ENCODE data around the gene MARCHF3. TPM values are rescaled to one million over a fixed set of nuclear protein-coding genes. Genes with fewer than 3 reads are reported as not detected.

The MARCHF3 gene
- total RNA-seq, 2 experiments from 2014 or later = 5.4 to 7.0 TPM

DNA sequence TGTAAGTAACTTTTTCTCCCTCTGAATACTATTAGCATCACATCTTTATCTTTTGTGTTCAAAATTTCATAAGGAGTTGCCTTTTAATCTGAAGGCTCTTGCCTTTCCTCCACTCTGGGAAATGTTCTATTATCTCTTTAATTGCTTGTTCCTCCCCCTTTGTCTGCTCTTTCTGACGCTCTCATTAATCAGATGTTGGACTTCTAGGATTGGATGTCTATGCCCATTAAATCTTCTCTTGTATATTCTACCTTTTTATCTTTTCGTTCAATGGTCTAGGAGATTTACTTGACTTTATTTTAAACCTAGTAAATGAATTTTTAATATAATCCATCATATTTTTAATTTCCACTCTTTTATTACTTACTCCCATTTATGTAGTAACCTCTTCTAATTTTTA lies 76.7 kb downstream of the MARCHF3 start:
- no peaks in the 10 kb centered on the region; the same call in 1 of the 2 replicates for H3K9me3 ChIP-seq (ENCODE audit: low read length)
- ChIA-PET POLR2A (interaction anchor here (0.7 kb wide), 1 partner anchor 134 kb away, joined by 3 read pairs; no protein-coding TSS in a partner anchor), CTCF (ENCODE audit: unreplicated experiment) (no interaction called here)
- intact Hi-C loops (cut with micrococcal nuclease; ENCODE audit: unreplicated experiment) = no loop called here
- no peaks in the 10 kb centered on the region for H3K9me2 ChIP-seq (ENCODE audit: insufficient read depth, low read length)
- no peak overlapping the region for H3K27ac ChIP-seq (ENCODE audit: low read depth, low read length, poor library complexity, severe bottlenecking)
- H2AFZ ChIP-seq (ENCODE audit: low read length) = no peak overlapping the region
- no TSS peak for BruUV-seq (replicated peaks)
- no peak overlapping the region for H3K4me2 ChIP-seq (ENCODE audit: low read length)
- H4K20me1 ChIP-seq (ENCODE audit: insufficient read depth, low read length) = no peaks in the 10 kb centered on the region
- no peaks in the 10 kb centered on the region for H3K36me3 ChIP-seq (ENCODE audit: insufficient read depth, low read length)
- no peaks in the 10 kb centered on the region for H3K79me2 ChIP-seq (ENCODE audit: insufficient read depth, low read depth, low read length)
- no peak for DNase-seq (ENCODE audit: low spot score)
- H3K4me1 ChIP-seq (ENCODE audit: insufficient read depth, low read length, poor library complexity, severe bottlenecking) = no peaks in the 10 kb centered on the region
- TF ChIP-seq, protein P1, sequence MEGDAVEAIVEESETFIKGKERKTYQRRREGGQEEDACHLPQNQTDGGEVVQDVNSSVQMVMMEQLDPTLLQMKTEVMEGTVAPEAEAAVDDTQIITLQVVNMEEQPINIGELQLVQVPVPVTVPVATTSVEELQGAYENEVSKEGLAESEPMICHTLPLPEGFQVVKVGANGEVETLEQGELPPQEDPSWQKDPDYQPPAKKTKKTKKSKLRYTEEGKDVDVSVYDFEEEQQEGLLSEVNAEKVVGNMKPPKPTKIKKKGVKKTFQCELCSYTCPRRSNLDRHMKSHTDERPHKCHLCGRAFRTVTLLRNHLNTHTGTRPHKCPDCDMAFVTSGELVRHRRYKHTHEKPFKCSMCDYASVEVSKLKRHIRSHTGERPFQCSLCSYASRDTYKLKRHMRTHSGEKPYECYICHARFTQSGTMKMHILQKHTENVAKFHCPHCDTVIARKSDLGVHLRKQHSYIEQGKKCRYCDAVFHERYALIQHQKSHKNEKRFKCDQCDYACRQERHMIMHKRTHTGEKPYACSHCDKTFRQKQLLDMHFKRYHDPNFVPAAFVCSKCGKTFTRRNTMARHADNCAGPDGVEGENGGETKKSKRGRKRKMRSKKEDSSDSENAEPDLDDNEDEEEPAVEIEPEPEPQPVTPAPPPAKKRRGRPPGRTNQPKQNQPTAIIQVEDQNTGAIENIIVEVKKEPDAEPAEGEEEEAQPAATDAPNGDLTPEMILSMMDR (conservative IDR thresholded peaks at IDR 0.05; ENCODE audit: low read length) = no peak
- TF ChIP-seq EZH2phosphoT487 (IDR thresholded peaks at IDR 0.05; ENCODE audit: borderline replicate concordance, low read depth, low read length) = no peak
- no peak overlapping the region for H3K4me3 ChIP-seq (ENCODE audit: low read depth, low read length, poor library complexity, severe bottlenecking)

DNA sequence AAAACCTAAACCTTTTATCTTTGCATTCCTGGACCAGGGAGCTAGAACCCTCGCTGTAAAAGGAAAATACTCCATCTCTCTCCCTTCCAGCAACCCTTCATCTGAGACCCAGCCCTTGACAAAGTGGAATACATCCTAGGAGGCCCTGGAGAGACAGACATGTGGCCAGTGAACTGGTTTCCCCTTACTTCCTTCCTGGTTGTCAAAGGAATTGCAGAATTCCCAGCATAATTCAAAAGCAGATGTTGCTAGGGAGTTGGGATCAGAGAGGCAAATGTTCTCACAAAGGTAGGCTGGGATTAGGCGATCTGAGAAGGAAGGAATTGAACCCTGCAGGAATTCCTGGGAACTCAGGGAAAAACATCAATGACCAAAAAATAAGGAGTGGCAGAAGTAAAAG lies 80.9 kb downstream of the MARCHF3 start:
- ChIA-PET POLR2A (interaction anchor here (0.8 kb wide), 1 partner anchor 14 kb away, joined by 3 read pairs; no protein-coding TSS in a partner anchor), CTCF (ENCODE audit: unreplicated experiment) (no interaction called here)
- peaks cover 8% of the 10 kb centered on the region for H3K4me1 ChIP-seq (ENCODE audit: insufficient read depth, low read length, poor library complexity, severe bottlenecking)
- H2AFZ ChIP-seq (ENCODE audit: low read length) = no peak overlapping the region
- H3K36me3 ChIP-seq (ENCODE audit: insufficient read depth, low read length) = no peaks in the 10 kb centered on the region
- TF ChIP-seq, protein P1 (conservative IDR thresholded peaks at IDR 0.05; ENCODE audit: low read length) = no peak
- no peak for TF ChIP-seq EZH2phosphoT487 (IDR thresholded peaks at IDR 0.05; ENCODE audit: borderline replicate concordance, low read depth, low read length)
- DNase-seq (ENCODE audit: low spot score) = no peak
- no peak overlapping the region for H3K4me3 ChIP-seq (ENCODE audit: low read depth, low read length, poor library complexity, severe bottlenecking)
- no peaks in the 10 kb centered on the region for H4K20me1 ChIP-seq (ENCODE audit: insufficient read depth, low read length)
- no TSS peak for BruUV-seq (replicated peaks)
- no peak overlapping the region for H3K4me2 ChIP-seq (ENCODE audit: low read length)
- H3K9me2 ChIP-seq (ENCODE audit: insufficient read depth, low read length) = no peaks in the 10 kb centered on the region
- intact Hi-C loops (cut with micrococcal nuclease; ENCODE audit: unreplicated experiment) = no loop called here
- H3K27ac ChIP-seq (ENCODE audit: low read depth, low read length, poor library complexity, severe bottlenecking) = no peak overlapping the region
- no peaks in the 10 kb centered on the region for H3K79me2 ChIP-seq (ENCODE audit: insufficient read depth, low read depth, low read length)
- H3K9me3 ChIP-seq (ENCODE audit: low read length) = no peaks in the 10 kb centered on the region

DNA sequence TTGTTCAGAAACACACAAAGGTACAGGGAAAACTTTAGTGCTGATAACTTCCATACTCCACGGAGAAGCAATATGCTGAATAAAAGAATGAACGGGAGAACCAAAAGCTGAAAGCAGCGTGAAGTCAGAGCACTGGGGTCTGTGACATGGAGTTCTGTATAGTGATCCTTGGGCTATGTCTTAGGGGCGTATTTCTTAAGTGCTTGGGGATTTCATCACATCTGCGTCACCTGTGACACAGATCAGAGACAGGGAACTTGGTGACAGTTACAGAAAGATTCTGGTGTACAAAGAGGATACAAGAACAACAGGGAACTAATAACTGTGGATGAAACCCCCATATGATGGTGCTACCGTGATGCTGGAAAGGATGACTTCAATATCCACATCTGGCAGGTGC lies 81.9 kb downstream of the MARCHF3 start:
- BruUV-seq (replicated peaks) = no TSS peak
- H3K36me3 ChIP-seq (ENCODE audit: insufficient read depth, low read length) = no peaks in the 10 kb centered on the region
- H2AFZ ChIP-seq (ENCODE audit: low read length) = no peak overlapping the region
- ChIA-PET CTCF (ENCODE audit: unreplicated experiment) (no interaction called here), POLR2A (interaction anchor here (0.5 to 0.7 kb wide), 4 partner anchors 17 to 224 kb away, joined by 3 to 4 read pairs (median 3); no protein-coding TSS in a partner anchor)
- no peaks in the 10 kb centered on the region for H3K9me3 ChIP-seq (ENCODE audit: low read length)
- H4K20me1 ChIP-seq (ENCODE audit: insufficient read depth, low read length) = no peaks in the 10 kb centered on the region
- H3K27ac ChIP-seq (ENCODE audit: low read depth, low read length, poor library complexity, severe bottlenecking) = no peak overlapping the region
- TF ChIP-seq EZH2phosphoT487 (IDR thresholded peaks at IDR 0.05; ENCODE audit: borderline replicate concordance, low read depth, low read length) = no peak
- TF ChIP-seq, protein P1 (conservative IDR thresholded peaks at IDR 0.05; ENCODE audit: low read length) = no peak
- peaks cover 8% of the 10 kb centered on the region for H3K4me1 ChIP-seq (ENCODE audit: insufficient read depth, low read length, poor library complexity, severe bottlenecking)
- H3K9me2 ChIP-seq (ENCODE audit: insufficient read depth, low read length) = no peaks in the 10 kb centered on the region
- no peaks in the 10 kb centered on the region for H3K79me2 ChIP-seq (ENCODE audit: insufficient read depth, low read depth, low read length)
- no peak overlapping the region for H3K4me2 ChIP-seq (ENCODE audit: low read length)
- intact Hi-C loops (cut with micrococcal nuclease; ENCODE audit: unreplicated experiment) = no loop called here
- DNase-seq (ENCODE audit: low spot score) = no peak
- no peak overlapping the region for H3K4me3 ChIP-seq (ENCODE audit: low read depth, low read length, poor library complexity, severe bottlenecking)
